Ectodermal cell (in vitro differentiated cells): ENCODE results near the gene TOP2B. TPM values are rescaled to one million over a fixed set of nuclear protein-coding genes. Genes with fewer than 3 reads are reported as not detected.

Experiments
- H3K27ac ChIP-seq: 2 replicates; pipeline ENCODE4 v1.7.0; 2013; ENCODE audit warnings: mild to moderate bottlenecking, low read depth, low read length; ENCODE audit not compliant: insufficient read depth, poor library complexity, severe bottlenecking
- H3K27me3 ChIP-seq: 2 replicates; pipeline ENCODE4 v1.7.0; 2013; ENCODE audit warnings: mild to moderate bottlenecking, low read length; ENCODE audit not compliant: insufficient read depth, control insufficient read depth, poor library complexity, severe bottlenecking
- H3K36me3 ChIP-seq: one replicate; pipeline ENCODE4 v1.7.0; 2013; ENCODE audit warnings: low read length; ENCODE audit not compliant: control insufficient read depth, insufficient read depth
- H3K4me1 ChIP-seq: one replicate; pipeline ENCODE4 v1.7.0; 2013; ENCODE audit warnings: low read length; ENCODE audit not compliant: control insufficient read depth, insufficient read depth
- H3K4me3 ChIP-seq: 2 replicates; pipeline ENCODE4 v1.7.0; 2013; ENCODE audit warnings: low read depth, low read length, control low read depth; ENCODE audit not compliant: insufficient read depth
- H3K9me3 ChIP-seq: 2 replicates; pipeline ENCODE4 v1.7.0; 2013; ENCODE audit warnings: mild to moderate bottlenecking, low read length, moderate library complexity; ENCODE audit not compliant: control insufficient read depth
- WGBS, 2 experiments: methylation state at CpG; one replicate each; pipeline ENCODE4 v1.1.7; 2013; ENCODE audit warnings: missing lambda C conversion rate in 2 of 2; 5-methylcytosine and 5-hydroxymethylcytosine counted together
- polyA plus RNA-seq, 4 experiments: library from polyadenylated mRNA; stranded (reverse); fragments of 50-300 nt; gene quantifications; one replicate each; pipeline ENCODE4 v1.2.3, GENCODE V29; 2013

TOP2B gene
- 220 TPM for polyA plus RNA-seq (2013, experiment 1 of 4)
- 246 TPM for polyA plus RNA-seq (2013, experiment 2 of 4)
- 149 TPM for polyA plus RNA-seq (2013, experiment 3 of 4)
- polyA plus RNA-seq (2013, experiment 4 of 4): 169 TPM

- peak within 1 kb of the TSS; percentile 84 for H3K4me3 ChIP-seq
- no peaks in the 10 kb centered on the region for H3K36me3 ChIP-seq
- WGBS, 2 experiments: 0% methylated on average over 33 of the region's 33 CpGs
- peaks cover 17% of the 10 kb centered on the region for H3K4me1 ChIP-seq
- no peaks in the 10 kb centered on the region for H3K9me3 ChIP-seq
- no peaks in the 10 kb centered on the region for H3K27me3 ChIP-seq
- H3K27ac ChIP-seq: peak within 1 kb of the TSS; percentile 94
These were observed at the start of gene TOP2B for GRCh38 chr3:25664812-25665314. Gene TOP2B (minus strand): TSS chr3:25664907. CDS start chr3:25664297, 610 bp downstream.

GRCh38 chr3:25713341-25713985, 48.8 kb upstream of the TOP2B start:
- H3K27ac ChIP-seq: no peak overlapping the region
- H3K27me3 ChIP-seq: no peaks in the 10 kb centered on the region
- H3K4me3 ChIP-seq: no peak overlapping the region
- H3K4me1 ChIP-seq: no peaks in the 10 kb centered on the region
- no peaks in the 10 kb centered on the region for H3K9me3 ChIP-seq
- 92 to 95% methylated on average over 10 to 11 of the region's 11 CpGs for WGBS, 2 experiments
- no peaks in the 10 kb centered on the region for H3K36me3 ChIP-seq

GRCh38 chr3:25711090-25711489, 46.4 kb upstream of the TOP2B start:
- Histone ChIP-seq H3K27ac (no peak overlapping the region), H3K27me3 (no peaks in the 10 kb centered on the region), H3K9me3 (no peaks in the 10 kb centered on the region)

GRCh38 chr3:25708036-25708435, 43.3 kb upstream of the TOP2B start:
- Histone ChIP-seq H3K4me1 (no peaks in the 10 kb centered on the region), H3K27ac (no peak overlapping the region), H3K36me3 (no peaks in the 10 kb centered on the region), H3K9me3 (no peaks in the 10 kb centered on the region), H3K4me3 (no peak overlapping the region), H3K27me3 (no peaks in the 10 kb centered on the region)
- WGBS, 2 experiments: 71 to 89% methylated on average over 3 of the region's 3 CpGs

More at GRCh38 chr3:25711090-25711489, 46.4 kb upstream of the TOP2B start:
- WGBS, 2 experiments: 100% methylated on average over 1 of the region's 2 CpGs; no CpG with 5 or more reads in 1 of the 2 experiments
- Histone ChIP-seq H3K4me3 (no peak overlapping the region), H3K4me1 (no peaks in the 10 kb centered on the region), H3K36me3 (no peaks in the 10 kb centered on the region)

GRCh38 chr3:25707268-25707926, 42.7 kb upstream of the TOP2B start:
- whole genome bisulfite sequencing, 2 experiments: no CpG with 5 or more reads among the region's 2 CpGs

GRCh38 chr3:25706213-25706612, 41.5 kb upstream of the TOP2B start:
- Histone ChIP-seq H3K36me3 (no peaks in the 10 kb centered on the region), H3K4me3 (no peak overlapping the region), H3K9me3 (no peaks in the 10 kb centered on the region), H3K27me3 (no peaks in the 10 kb centered on the region), H3K4me1 (no peaks in the 10 kb centered on the region), H3K27ac (no peak overlapping the region)
- 88 to 93% methylated on average over 4 of the region's 4 CpGs for WGBS, 2 experiments

More at GRCh38 chr3:25707268-25707926, 42.7 kb upstream of the TOP2B start:
- Histone ChIP-seq H3K27ac (no peak overlapping the region), H3K27me3 (no peaks in the 10 kb centered on the region), H3K4me3 (no peak overlapping the region), H3K4me1 (no peaks in the 10 kb centered on the region), H3K36me3 (no peaks in the 10 kb centered on the region), H3K9me3 (no peaks in the 10 kb centered on the region)

- WGBS, 2 experiments: 90% methylated on average over 1 of the region's 1 CpG; no CpG with 5 or more reads in 1 of the 2 experiments
- Histone ChIP-seq H3K27me3 (no peaks in the 10 kb centered on the region), H3K4me3 (no peak overlapping the region), H3K9me3 (no peaks in the 10 kb centered on the region), H3K4me1 (no peaks in the 10 kb centered on the region), H3K36me3 (no peaks in the 10 kb centered on the region), H3K27ac (no peak overlapping the region)
These were observed 32.8 kb upstream of the TOP2B start for GRCh38 chr3:25697553-25697952.

- no peak overlapping the region for H3K27ac ChIP-seq
- H3K4me1 ChIP-seq: no peaks in the 10 kb centered on the region
- no peaks in the 10 kb centered on the region for H3K36me3 ChIP-seq
- no peaks in the 10 kb centered on the region for H3K27me3 ChIP-seq
- H3K9me3 ChIP-seq: no peaks in the 10 kb centered on the region
- WGBS, 2 experiments: 81 to 95% methylated on average over 4 of the region's 4 CpGs
- no peak overlapping the region for H3K4me3 ChIP-seq
These were observed 31.2 kb upstream of the TOP2B start for GRCh38 chr3:25695731-25696420.

- Histone ChIP-seq H3K4me1 (no peaks in the 10 kb centered on the region), H3K27me3 (no peaks in the 10 kb centered on the region), H3K9me3 (no peaks in the 10 kb centered on the region), H3K36me3 (no peaks in the 10 kb centered on the region), H3K4me3 (no peak overlapping the region), H3K27ac (no peak overlapping the region)
- 63 to 67% methylated on average over 3 of the region's 3 CpGs for WGBS, 2 experiments
These were observed 28.5 kb upstream of the TOP2B start for GRCh38 chr3:25693238-25693637.

- H3K4me1 ChIP-seq: no peaks in the 10 kb centered on the region
- H3K27ac ChIP-seq: no peak overlapping the region
- no peaks in the 10 kb centered on the region for H3K36me3 ChIP-seq
- no peaks in the 10 kb centered on the region for H3K9me3 ChIP-seq
- WGBS, 2 experiments: 88% methylated on average over 1 of the region's 1 CpG; no CpG with 5 or more reads in 1 of the 2 experiments
- no peaks in the 10 kb centered on the region for H3K27me3 ChIP-seq
- H3K4me3 ChIP-seq: no peak overlapping the region
These were observed 27.6 kb upstream of the TOP2B start for GRCh38 chr3:25692341-25692740.
